OCI-LY7 (cell line): ENCODE data around the gene MAP3K5. TPM values are rescaled to one million over a fixed set of nuclear protein-coding genes. Genes with fewer than 3 reads are reported as not detected.

Experiments
- BruUV-seq: library from RNA; stranded (reverse); fragments of 400-500 nt; replicated peaks from 2 replicates; lab custom pipeline; 2021; lab: Mats Ljungman, UMichigan
- CTCF ChIA-PET: fragments of 300-600 bp; sonication (Branson Sonifier 250); formaldehyde crosslinking; loops from one replicate; lab custom pipeline; 2022; ENCODE audit warnings: antibody characterized with exemption; ENCODE audit not compliant: unreplicated experiment; lab: Charles Lee
- POLR2A ChIA-PET: fragments of 300-600 bp; sonication (Branson Sonifier 250); formaldehyde crosslinking; loops from one replicate; lab custom pipeline; 2022; ENCODE audit warnings: antibody characterized with exemption; lab: Charles Lee
- DNase-seq: peaks from one replicate; pipeline ENCODE4 v3.0.0-alpha.2; 2015; ENCODE audit warnings: low spot score
- H2AFZ ChIP-seq: fragments of 200-600 bp; sonication (generic), shearing (Covaris generic); 2 replicates; pipeline ENCODE4 v1.6.1; 2014; ENCODE audit warnings: mild to moderate bottlenecking, antibody characterized with exemption, low read length, moderate library complexity
- H3K27ac ChIP-seq: fragments of 200-600 bp; sonication (generic); 2 replicates; pipeline ENCODE4 v1.5.1; 2014; ENCODE audit warnings: mixed run types, low read depth, mild to moderate bottlenecking, moderate library complexity, low read length, inconsistent platforms; ENCODE audit not compliant: poor library complexity, severe bottlenecking
- H3K36me3 ChIP-seq: fragments of 200-600 bp; sonication (generic); 2 replicates; pipeline ENCODE4 v1.6.1; 2014; ENCODE audit warnings: mild to moderate bottlenecking, antibody characterized with exemption, low read length, moderate library complexity, mixed read lengths; ENCODE audit not compliant: insufficient read depth
- H3K4me1 ChIP-seq: fragments of 200-600 bp; sonication (generic); 2 replicates; pipeline ENCODE4 v1.5.1; 2014; ENCODE audit warnings: mild to moderate bottlenecking, low read length; ENCODE audit not compliant: insufficient read depth, poor library complexity, severe bottlenecking
- H3K4me2 ChIP-seq: fragments of 200-600 bp; sonication (generic); 2 replicates; pipeline ENCODE4 v1.6.1; 2014; ENCODE audit warnings: mild to moderate bottlenecking, low read length
- H3K4me3 ChIP-seq: fragments of 200-600 bp; sonication (generic); 2 replicates; pipeline ENCODE4 v1.5.1; 2014; ENCODE audit warnings: mild to moderate bottlenecking, low read depth, low read length; ENCODE audit not compliant: poor library complexity, severe bottlenecking
- H3K79me2 ChIP-seq: fragments of 200-600 bp; sonication (generic); 2 replicates; pipeline ENCODE4 v1.6.1; 2016; ENCODE audit warnings: low read depth, mild to moderate bottlenecking, low read length, moderate library complexity, mixed read lengths; ENCODE audit not compliant: insufficient read depth
- H3K9me2 ChIP-seq: fragments of 200-600 bp; sonication (generic); 2 replicates; pipeline ENCODE4 v1.6.1; 2016; ENCODE audit warnings: mild to moderate bottlenecking, low read length, mixed read lengths; ENCODE audit not compliant: insufficient read depth
- H3K9me3 ChIP-seq: fragments of 200-600 bp; sonication (generic); 2 replicates; pipeline ENCODE4 v1.6.1; 2014; ENCODE audit warnings: mild to moderate bottlenecking, mixed run types, low read length, mixed read lengths
- H4K20me1 ChIP-seq: fragments of 200-600 bp; sonication (generic); 2 replicates; pipeline ENCODE4 v1.6.1; 2014; ENCODE audit warnings: mild to moderate bottlenecking, antibody characterized with exemption, low read length, moderate library complexity, mixed read lengths; ENCODE audit not compliant: insufficient read depth
- EZH2phosphoT487 ChIP-seq: fragments of 200-600 bp; sonication (generic); IDR thresholded peaks from 2 replicates; pipeline ENCODE4 v1.6.1; 2018; ENCODE audit warnings: low read depth, borderline replicate concordance, mild to moderate bottlenecking, mixed run types, antibody characterized with exemption, low read length, moderate library complexity, mixed read lengths
- intact Hi-C: fragments of 100-400 bp; cut with micrococcal nuclease; formaldehyde crosslinking; loops from one replicate; pipeline ENCODE4 v1.10.0; 2022; ENCODE audit not compliant: unreplicated experiment
- total RNA-seq, 2 experiments: library from RNA; depleted of rRNA in 1 of 2; stranded (reverse); fragments of >200 nt in 1 of 2; shearing (Covaris generic) in 1 of 2; gene quantifications; 2 replicates each; pipeline ENCODE4 v1.2.3, GENCODE V29; 2014 to 2022
- TF ChIP-seq, protein P1 (sequence below): fragments of 200-600 bp; sonication (generic); conservative IDR thresholded peaks from 2 replicates; pipeline ENCODE4 v1.5.1; 2014; ENCODE audit warnings: mild to moderate bottlenecking, antibody characterized with exemption, low read length, moderate library complexity, mixed read lengths

Gene MAP3K5
- total RNA-seq, 2 experiments from 2014 or later = 13.8 to 16.6 TPM

DNA sequence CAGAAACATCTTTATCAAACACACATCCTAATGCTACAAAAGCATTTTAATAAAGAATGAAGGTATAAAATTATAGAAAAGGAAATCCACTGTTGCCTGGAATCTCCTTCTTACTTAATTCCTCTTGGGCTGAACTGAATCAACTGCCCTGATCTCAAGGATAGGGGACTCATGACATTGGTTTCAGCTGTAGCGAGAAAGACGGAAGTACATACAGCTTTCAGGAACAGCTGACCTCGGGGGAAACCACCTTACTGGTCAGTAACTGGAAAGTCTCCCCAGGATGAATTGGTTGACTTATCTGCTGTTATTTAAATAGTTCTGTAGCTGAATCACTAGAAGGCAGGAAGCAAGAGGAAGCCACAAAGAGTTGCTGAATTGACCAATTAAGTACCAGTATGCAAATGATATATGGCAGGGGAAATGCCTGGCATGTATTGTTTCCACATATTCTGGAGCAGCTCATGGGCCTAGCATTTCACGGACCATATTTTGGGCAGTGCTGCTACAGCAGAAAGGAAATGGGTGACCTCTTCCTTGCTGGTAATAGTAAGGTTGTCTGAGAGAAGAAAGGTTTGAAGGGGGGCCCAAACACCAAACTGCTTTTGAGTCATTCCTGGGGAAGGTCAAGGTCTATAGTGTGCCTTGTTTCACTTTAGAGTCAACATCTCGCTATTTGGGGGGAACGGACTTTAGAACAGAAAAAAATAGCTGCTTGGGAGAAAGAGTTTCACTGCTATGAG is 198.4 kb downstream of the MAP3K5 start:
- Histone ChIP-seq H3K36me3 (peaks cover 40% of the 10 kb centered on the region), H3K9me2 (no peaks in the 10 kb centered on the region), H3K4me3 (no peak overlapping the region), H3K79me2 (no peaks in the 10 kb centered on the region), H3K4me2 (peak overlapping the region; percentile 2; the same call in 1 of the 2 replicates), H3K9me3 (no peaks in the 10 kb centered on the region), H3K27ac (no peak overlapping the region), H2AFZ (no peak overlapping the region), H4K20me1 (no peaks in the 10 kb centered on the region), H3K4me1 (peaks cover 8% of the 10 kb centered on the region)
- DNase-seq = peak; percentile 55
- no TSS peak for BruUV-seq
- POLR2A ChIA-PET = interaction anchor here (0.6 to 1.5 kb wide), 6 partner anchors 10 to 1268 kb away, joined by 3 to 8 read pairs (median 5); no protein-coding TSS in a partner anchor
- CTCF ChIA-PET = no interaction called here
- TF ChIP-seq, protein P1, sequence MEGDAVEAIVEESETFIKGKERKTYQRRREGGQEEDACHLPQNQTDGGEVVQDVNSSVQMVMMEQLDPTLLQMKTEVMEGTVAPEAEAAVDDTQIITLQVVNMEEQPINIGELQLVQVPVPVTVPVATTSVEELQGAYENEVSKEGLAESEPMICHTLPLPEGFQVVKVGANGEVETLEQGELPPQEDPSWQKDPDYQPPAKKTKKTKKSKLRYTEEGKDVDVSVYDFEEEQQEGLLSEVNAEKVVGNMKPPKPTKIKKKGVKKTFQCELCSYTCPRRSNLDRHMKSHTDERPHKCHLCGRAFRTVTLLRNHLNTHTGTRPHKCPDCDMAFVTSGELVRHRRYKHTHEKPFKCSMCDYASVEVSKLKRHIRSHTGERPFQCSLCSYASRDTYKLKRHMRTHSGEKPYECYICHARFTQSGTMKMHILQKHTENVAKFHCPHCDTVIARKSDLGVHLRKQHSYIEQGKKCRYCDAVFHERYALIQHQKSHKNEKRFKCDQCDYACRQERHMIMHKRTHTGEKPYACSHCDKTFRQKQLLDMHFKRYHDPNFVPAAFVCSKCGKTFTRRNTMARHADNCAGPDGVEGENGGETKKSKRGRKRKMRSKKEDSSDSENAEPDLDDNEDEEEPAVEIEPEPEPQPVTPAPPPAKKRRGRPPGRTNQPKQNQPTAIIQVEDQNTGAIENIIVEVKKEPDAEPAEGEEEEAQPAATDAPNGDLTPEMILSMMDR = no peak
- no peak for TF ChIP-seq EZH2phosphoT487
- intact Hi-C loops = no loop called here

DNA sequence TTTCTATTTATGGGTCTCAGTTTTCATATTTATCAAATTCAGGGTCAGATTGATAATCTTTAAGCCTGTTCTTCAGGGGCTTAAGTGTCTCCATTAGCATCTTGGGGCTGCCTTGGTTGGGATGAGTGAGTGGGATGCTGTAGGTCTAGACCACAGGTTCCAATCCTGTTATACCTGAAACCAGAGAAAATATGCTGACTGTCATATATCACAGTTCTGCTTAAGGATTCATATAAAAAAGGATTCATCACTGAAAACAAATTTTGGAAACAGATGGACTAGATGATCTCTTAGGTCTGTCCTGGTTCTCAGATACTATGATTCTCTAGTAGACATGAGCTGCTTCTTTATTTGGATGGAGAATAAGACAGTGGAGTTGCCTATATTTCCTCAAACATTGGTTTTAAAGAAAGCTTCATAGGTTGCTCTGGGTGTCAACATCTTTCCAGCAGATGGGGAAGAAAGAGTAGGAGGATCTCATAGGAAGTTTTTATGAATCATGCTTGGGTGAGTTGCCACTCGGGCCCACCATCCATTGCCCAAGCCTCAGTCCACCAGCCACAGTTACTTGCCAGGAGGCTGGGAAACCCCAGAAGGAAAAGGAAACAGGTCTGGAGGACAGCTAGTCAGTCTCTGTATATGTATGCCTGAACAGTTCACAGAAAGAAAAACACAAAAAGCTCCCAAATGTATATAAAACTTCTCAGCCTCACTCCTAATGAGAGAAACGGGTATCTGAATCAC is 199.2 kb downstream of the MAP3K5 start:
- POLR2A ChIA-PET = interaction anchor here (0.6 to 1.5 kb wide), 4 partner anchors 9 to 1095 kb away, joined by 3 to 8 read pairs (median 4); no protein-coding TSS in a partner anchor
- Histone ChIP-seq H3K9me3 (no peaks in the 10 kb centered on the region), H4K20me1 (no peaks in the 10 kb centered on the region), H3K4me3 (no peak overlapping the region), H3K4me2 (no peak overlapping the region), H3K36me3 (peaks cover 46% of the 10 kb centered on the region), H3K79me2 (no peaks in the 10 kb centered on the region), H3K9me2 (no peaks in the 10 kb centered on the region), H2AFZ (no peak overlapping the region), H3K4me1 (peaks cover 8% of the 10 kb centered on the region), H3K27ac (no peak overlapping the region)
- CTCF ChIA-PET = no interaction called here
- BruUV-seq = no TSS peak
- intact Hi-C loops = no loop called here
- no peak for TF ChIP-seq EZH2phosphoT487
- TF ChIP-seq, protein P1 = no peak
- DNase-seq = no peak
